K562 (cell line): ENCODE results near the gene RAI14. TPM values are rescaled to one million over a fixed set of nuclear protein-coding genes. Genes with fewer than 3 reads are reported as not detected.

Experiments used
- ATAC-seq: fragments of 200-7000 bp; cut with Tn5 transposase; 3 replicates; pipeline ENCODE4 v1.9.1; 2020; ENCODE audit warnings: moderate library complexity
- BruUV-seq: library from RNA; stranded (reverse); fragments of 400-500 nt; replicated peaks from 2 replicates; lab custom pipeline; 2021; lab: Mats Ljungman, UMichigan
- CTCF ChIA-PET: fragments of 300-600 bp; formaldehyde crosslinking; extraction: SDS; loops from one replicate; lab custom pipeline; 2021; ENCODE audit warnings: low intra/inter-chr PET ratio; lab: Yijun Ruan, JAX
- POLR2A ChIA-PET: fragments of 300-600, 350-650 bp; sonication (Branson Sonifier 250); formaldehyde crosslinking; extraction: SDS; loops from one replicate; lab custom pipeline; 2021; ENCODE audit warnings: antibody characterized with exemption, inconsistent platforms; lab: Yijun Ruan, JAX
- DNase-seq, 4 experiments: peaks; one replicate each; pipeline versions ENCODE4 v3.0.0 to v3.0.0-alpha.2; 2011 to 2018; ENCODE audit warnings: low spot score in 3 of 4, mixed read lengths in 3 of 4; ENCODE audit errors: extremely low read depth in 1 of 4
- FAIRE-seq: peaks from 2 replicates; lab custom pipeline; 2011; peaks lifted over from hg19 to GRCh38; lab: Jason Lieb, UNC
- H2AFZ ChIP-seq: 2 replicates; pipeline ENCODE4 v1.6.0; 2011; ENCODE audit warnings: low read depth, low read length, control low read depth, inconsistent platforms
- H3K27ac ChIP-seq: fragments of 200-600 bp; 3 replicates; pipeline ENCODE4 v1.8.0; 2011; ENCODE audit warnings: low read depth, mild to moderate bottlenecking, control low read depth, inconsistent platforms, low read length, moderate library complexity, mixed read lengths; ENCODE audit errors: extremely low read depth
- H3K27me3 ChIP-seq, 2 experiments: fragments of 300-600 bp in 1 of 2; 2 replicates in 1 of 2; 3 replicates in 1 of 2; pipeline versions ENCODE4 v1.6.0 to v1.8.0; 2011; ENCODE audit warnings: inconsistent platforms in 2 of 2, low read length in 2 of 2, mild to moderate bottlenecking in 1 of 2, mixed read lengths in 1 of 2, moderate library complexity in 1 of 2; ENCODE audit not compliant: control insufficient read depth in 2 of 2, insufficient read depth in 2 of 2
- H3K36me3 ChIP-seq: fragments of 300-600 bp; 3 replicates; pipeline ENCODE4 v1.8.0; 2011; ENCODE audit warnings: mild to moderate bottlenecking, low read length, inconsistent platforms; ENCODE audit not compliant: control insufficient read depth, insufficient read depth
- H3K4me1 ChIP-seq, 2 experiments: fragments of 200-600 bp in 1 of 2; replicated peaks in 1 of 2; 2 replicates in 1 of 2; 3 replicates in 1 of 2; pipeline versions ENCODE4 v1.5.1 to v1.8.0; 2011; ENCODE audit warnings: inconsistent platforms in 2 of 2, low read length in 2 of 2, mild to moderate bottlenecking in 1 of 2, mixed read lengths in 1 of 2, moderate library complexity in 1 of 2; ENCODE audit not compliant: control insufficient read depth in 2 of 2, insufficient read depth in 2 of 2
- H3K4me2 ChIP-seq: 2 replicates; pipeline ENCODE4 v1.6.1; 2011; ENCODE audit warnings: low read length, control low read depth, inconsistent platforms, mixed read lengths; ENCODE audit not compliant: insufficient read depth
- H3K4me3 ChIP-seq: fragments of 200-600 bp; sonication (generic), shearing (Covaris generic); 2 replicates; pipeline ENCODE4 v1.5.1; 2016; ENCODE audit warnings: control low read depth, inconsistent platforms
- H3K79me2 ChIP-seq: fragments of 200-600 bp; 3 replicates; pipeline ENCODE4 v1.8.0; 2011; ENCODE audit warnings: low read length, inconsistent platforms; ENCODE audit not compliant: control insufficient read depth, insufficient read depth
- H3K9ac ChIP-seq, 2 experiments: 2 replicates each; pipeline versions ENCODE4 v1.6.0 to v1.6.1; 2011; ENCODE audit warnings: low read depth in 2 of 2, low read length in 2 of 2, control low read depth in 1 of 2, inconsistent platforms in 1 of 2, mild to moderate bottlenecking in 1 of 2, mixed read lengths in 1 of 2; ENCODE audit not compliant: insufficient read depth in 1 of 2
- H3K9me1 ChIP-seq: one replicate; pipeline ENCODE4 v1.6.0; 2011; ENCODE audit warnings: inconsistent platforms, mild to moderate bottlenecking, low read length, moderate library complexity; ENCODE audit not compliant: control insufficient read depth, insufficient read depth
- H3K9me3 ChIP-seq: replicated peaks from 2 replicates; pipeline ENCODE4 v1.5.1; 2011; ENCODE audit warnings: low read depth, low read length, inconsistent platforms; ENCODE audit not compliant: control insufficient read depth, insufficient read depth
- H4K20me1 ChIP-seq: replicated peaks from 2 replicates; pipeline ENCODE4 v1.6.1; 2011; ENCODE audit warnings: low read length, inconsistent platforms, mixed read lengths; ENCODE audit not compliant: control insufficient read depth, insufficient read depth
- C11orf30 ChIP-seq: fragments of 450-650 bp; IDR thresholded peaks from 2 replicates; pipeline ENCODE4 v1.6.1; 2016; ENCODE audit warnings: low read depth, mild to moderate bottlenecking
- CTCF ChIP-seq, 3 experiments: IDR thresholded peaks in 2 of 3; conservative IDR thresholded peaks in 1 of 3; 2 replicates each; pipeline ENCODE4 v1.5.1; 2011 to 2012; ENCODE audit warnings: low read length in 3 of 3, mild to moderate bottlenecking in 3 of 3, control low read depth in 2 of 3, improper control_type of control experiment in 1 of 3, inconsistent platforms in 1 of 3, low read depth in 1 of 3, mixed read lengths in 1 of 3, moderate library complexity in 1 of 3; ENCODE audit not compliant: insufficient read depth in 2 of 3
- FOXK2 ChIP-seq, 2 experiments: fragments of 450-650 bp; IDR thresholded peaks in 1 of 2; conservative IDR thresholded peaks in 1 of 2; 2 replicates each; pipeline ENCODE4 v1.6.1; 2016; ENCODE audit warnings: low read depth in 2 of 2, mild to moderate bottlenecking in 1 of 2
- GABPB1 ChIP-seq: sonication (generic); formaldehyde crosslinking; IDR thresholded peaks from 2 replicates; pipeline ENCODE4 v1.8.0; 2022; ENCODE audit warnings: mild to moderate bottlenecking, missing genetic modification reagents
- HMG20B ChIP-seq: fragments of 250-450 bp; sonication (Bioruptor Pico); IDR thresholded peaks from 2 replicates; pipeline ENCODE4 v1.5.0; 2021; ENCODE audit warnings: mild to moderate bottlenecking
- MED1 ChIP-seq: sonication (generic); formaldehyde crosslinking; IDR thresholded peaks from 2 replicates; pipeline ENCODE4 v1.8.1; 2023; ENCODE audit warnings: missing genetic modification reagents, borderline replicate concordance
- RBM15 ChIP-seq: fragments of 200-400 bp; formaldehyde crosslinking; IDR thresholded peaks from 2 replicates; pipeline ENCODE4 v1.6.1; 2018; ENCODE audit warnings: mild to moderate bottlenecking, low read length, moderate library complexity; ENCODE audit not compliant: insufficient read depth
- RHOXF2B ChIP-seq: fragments of 250-450 bp; sonication (Bioruptor Pico); conservative IDR thresholded peaks from 2 replicates; pipeline ENCODE4 v1.5.1; 2021
- TCFL5 ChIP-seq: fragments of 250-450 bp; sonication (Bioruptor Pico); conservative IDR thresholded peaks from 2 replicates; pipeline ENCODE4 v1.6.1; 2021; ENCODE audit warnings: mild to moderate bottlenecking, moderate library complexity, matching md5 sums
- ZKSCAN8 ChIP-seq: fragments of 200-800 bp; sonication (Bioruptor generic); IDR thresholded peaks from 2 replicates; pipeline ENCODE4 v1.6.1; 2016; ENCODE audit warnings: missing genetic modification characterization, missing compliant biosample characterization
- ZNF316 ChIP-seq: fragments of 450-650 bp; IDR thresholded peaks from 2 replicates; pipeline ENCODE4 v1.6.1; 2016
- ZNF609 ChIP-seq: sonication (generic); formaldehyde crosslinking; IDR thresholded peaks from 2 replicates; pipeline ENCODE4 v1.8.1; 2023; ENCODE audit warnings: missing genetic modification reagents, mild to moderate bottlenecking, borderline replicate concordance
- WGBS: fragments of 100-300 bp; shearing (Covaris generic); methylation state at CpG from one replicate; pipeline ENCODE4 v1.1.6; 2016; ENCODE audit warnings: low coverage, mixed read lengths; ENCODE audit not compliant: insufficient coverage; ENCODE audit errors: missing lambda C conversion rate; 5-methylcytosine and 5-hydroxymethylcytosine counted together
- in situ Hi-C: fragments of 300-500 bp; cut with MboI; formaldehyde crosslinking; loops from 4 replicates; pipeline ENCODE4 v1.15.0; 2018; ENCODE audit warnings: inconsistent platforms, mixed read lengths
- intact Hi-C: fragments of 100-400 bp; cut with micrococcal nuclease; formaldehyde crosslinking; loops from 2 replicates; pipeline ENCODE4 v1.14.2; 2022
- polyA plus RNA-seq, 8 experiments: library from polyadenylated mRNA; depleted of rRNA in 4 of 8; stranded (reverse) in 5 of 8; unstranded in 3 of 8; fragments of >200 nt; fragmentation: Nextera tagmentation in 2 of 8; fragmentation: Illumina TruSeq in 1 of 8; extraction: Ambion mirVana in 2 of 8; extraction: Trizol in 1 of 8; gene quantifications; 2 replicates each; pipeline versions ENCODE4 v1.2.1 to v1.2.3, GENCODE V29; 2011 to 2014; ENCODE audit warnings: inconsistent platforms in 1 of 8, missing spikeins in 1 of 8
- total RNA-seq, 7 experiments: library from RNA; depleted of rRNA in 6 of 7; stranded (reverse); fragments of >200 nt in 6 of 7; fragmentation: Illumina TruSeq in 2 of 7; extraction: Trizol in 2 of 7; gene quantifications; 2 replicates each; pipeline versions ENCODE4 v1.2.1 to v1.2.3, GENCODE V29; 2011 to 2021; ENCODE audit warnings: low replicate concordance in 1 of 7

The RAI14 gene
- total and polyA plus RNA-seq, 9 of the 15 experiments (the other 6 are each of a cell fraction or from before 2014, with no cell fraction given): 11.3 to 82.5 (median 34.8) TPM

- TF ChIP-seq ZNF609 (CRISPR knock-in tag) (no peak), HMG20B (CRISPR knock-in tag) (no peak)
- TF ChIP-seq, all 486 proteins: peak for 0
Measured at GRCh38 chr5:34847056-34847455, 190.9 kb downstream of the RAI14 start (continued).

- ChIA-PET POLR2A (interaction anchor here (0.6 to 1.1 kb wide), 2 partner anchors 143 to 314 kb away, joined by 3 read pairs; no protein-coding TSS in a partner anchor), CTCF (no interaction called here)
- in situ Hi-C loops: no loop called here
- Histone ChIP-seq H3K9me3 (no peaks in the 10 kb centered on the region), H3K27ac (no peak overlapping the region), H3K4me3 (no peak overlapping the region), H2AFZ (no peak overlapping the region), H3K9ac (no peak overlapping the region), H4K20me1 (no peaks in the 10 kb centered on the region), H3K9me1 (no peaks in the 10 kb centered on the region), H3K4me2 (no peak overlapping the region), H3K79me2 (no peaks in the 10 kb centered on the region), H3K4me1 (peaks cover 0 to 5% of the 10 kb centered on the region in 2 experiments; a peak in 2 of 5 replicates), H3K36me3 (no peaks in the 10 kb centered on the region), H3K27me3 (no peaks in the 10 kb centered on the region)
- 28% methylated on average over 4 of the region's 4 CpGs for WGBS
- FAIRE-seq: no peak
- no peak for DNase-seq
- intact Hi-C loops: no loop called here
- ATAC-seq: no peak
- BruUV-seq: no TSS peak
- peak; percentile 66 for TF ChIP-seq ZNF316
- no peak for TF ChIP-seq RHOXF2B (CRISPR knock-in tag)
- no peak for TF ChIP-seq RBM15
- peak; percentile 29; the same call in 1 of the 2 replicates for TF ChIP-seq C11orf30
- TF ChIP-seq ZKSCAN8 (CRISPR knock-in tag): no peak
- no peak for TF ChIP-seq FOXK2 (conservative IDR thresholded peaks at IDR 0.05 in 1 of 2, IDR thresholded peaks at IDR 0.05 in 1 of 2; ENCODE audit: low read depth in 2 of 2)
- TF ChIP-seq GABPB1 (CRISPR knock-in tag): no peak
- TF ChIP-seq MED1: no peak
- TF ChIP-seq TCFL5: no peak
- no peak for TF ChIP-seq CTCF (IDR thresholded peaks at IDR 0.05 in 2 of 3, conservative IDR thresholded peaks at IDR 0.05 in 1 of 3; ENCODE audit: insufficient read depth in 2 of 3, low read depth in 1 of 3, low read length in 3 of 3)
Measured at GRCh38 chr5:34847552-34847951, 191.4 kb downstream of the RAI14 start.
